GM12892 (cell line): Measurements from ENCODE around the gene ANKFN1.

Experiments
- POLR2A ChIP-seq: IDR thresholded peaks from 2 replicates; pipeline ENCODE4 v1.6.1; 2011; ENCODE audit warnings: low read depth, low read length, control low read depth
- POLR2AphosphoS5 ChIP-seq: IDR thresholded peaks from 2 replicates; pipeline ENCODE4 v1.6.1; 2011; ENCODE audit warnings: low read depth, low read length, control low read depth
- TAF1 ChIP-seq: IDR thresholded peaks from 2 replicates; pipeline ENCODE4 v1.6.1; 2011; ENCODE audit warnings: low read depth, mild to moderate bottlenecking, control low read depth, low read length, borderline replicate concordance

- TF ChIP-seq POLR2A = no peak
- no peak for TF ChIP-seq TAF1
- no peak for TF ChIP-seq POLR2AphosphoS5
These were observed 352.0 kb downstream of the ANKFN1 start for GRCh38 chr17:56505154-56505756.
